ENCODE measurements around the gene ZNF385B.

DNA sequence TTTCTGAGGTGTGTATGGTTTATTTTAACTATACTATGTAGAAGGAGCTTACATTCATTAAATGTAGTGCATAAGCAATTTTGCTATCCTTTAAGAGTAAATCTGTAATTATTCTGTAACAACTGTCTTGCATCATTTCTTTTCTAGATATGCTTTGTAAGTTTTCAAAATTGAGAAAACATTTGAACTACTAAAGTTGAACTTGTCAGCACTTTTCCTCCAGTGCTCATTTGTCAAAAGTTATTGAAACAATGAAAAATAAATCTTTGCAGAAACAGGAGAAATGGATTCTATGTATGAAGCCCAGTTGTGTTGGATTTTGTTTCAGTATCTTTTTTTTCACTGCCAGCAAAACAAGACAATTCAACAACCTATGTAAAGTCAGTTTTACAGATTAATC is 14.5 kb upstream of the ZNF385B start:
- TF ChIP-seq, protein P1, sequence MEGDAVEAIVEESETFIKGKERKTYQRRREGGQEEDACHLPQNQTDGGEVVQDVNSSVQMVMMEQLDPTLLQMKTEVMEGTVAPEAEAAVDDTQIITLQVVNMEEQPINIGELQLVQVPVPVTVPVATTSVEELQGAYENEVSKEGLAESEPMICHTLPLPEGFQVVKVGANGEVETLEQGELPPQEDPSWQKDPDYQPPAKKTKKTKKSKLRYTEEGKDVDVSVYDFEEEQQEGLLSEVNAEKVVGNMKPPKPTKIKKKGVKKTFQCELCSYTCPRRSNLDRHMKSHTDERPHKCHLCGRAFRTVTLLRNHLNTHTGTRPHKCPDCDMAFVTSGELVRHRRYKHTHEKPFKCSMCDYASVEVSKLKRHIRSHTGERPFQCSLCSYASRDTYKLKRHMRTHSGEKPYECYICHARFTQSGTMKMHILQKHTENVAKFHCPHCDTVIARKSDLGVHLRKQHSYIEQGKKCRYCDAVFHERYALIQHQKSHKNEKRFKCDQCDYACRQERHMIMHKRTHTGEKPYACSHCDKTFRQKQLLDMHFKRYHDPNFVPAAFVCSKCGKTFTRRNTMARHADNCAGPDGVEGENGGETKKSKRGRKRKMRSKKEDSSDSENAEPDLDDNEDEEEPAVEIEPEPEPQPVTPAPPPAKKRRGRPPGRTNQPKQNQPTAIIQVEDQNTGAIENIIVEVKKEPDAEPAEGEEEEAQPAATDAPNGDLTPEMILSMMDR (IDR thresholded peaks at IDR 0.05), result no peak
- TF ChIP-seq POLR2AphosphoS5 (IDR thresholded peaks at IDR 0.05), result no peak
- TF ChIP-seq POLR2A (IDR thresholded peaks at IDR 0.05), result no peak
